Measurements from ENCODE around the gene GABRP. TPM values are rescaled to one million over a fixed set of nuclear protein-coding genes. Genes with fewer than 3 reads are reported as not detected.

GABRP gene
- polyA plus RNA-seq, 1 donor (not counting 4 experiments of a cell fraction or from before 2014, with no cell fraction given) = 0.18 TPM

DNA sequence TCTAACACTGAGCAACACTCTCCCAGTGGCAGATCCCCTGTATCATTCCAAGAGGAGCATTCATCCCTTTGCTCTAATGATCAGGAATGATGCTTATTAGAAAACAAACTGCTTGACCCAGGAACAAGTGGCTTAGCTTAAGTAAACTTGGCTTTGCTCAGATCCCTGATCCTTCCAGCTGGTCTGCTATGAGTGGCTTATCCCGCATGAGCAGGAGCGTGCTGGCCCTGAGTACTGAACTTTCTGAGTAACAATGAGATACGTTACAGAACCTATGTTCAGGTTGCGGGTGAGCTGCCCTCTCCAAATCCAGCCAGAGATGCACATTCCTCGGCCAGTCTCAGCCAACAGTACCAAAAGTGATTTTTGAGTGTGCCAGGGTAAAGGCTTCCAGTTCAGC lies 29.7 kb downstream of the GABRP start:
- no peaks in the 10 kb centered on the region for H3K27me3 ChIP-seq (ENCODE audit: control insufficient read depth, extremely low read depth, insufficient read depth, low read length)
- no peak overlapping the region for H3K4me2 ChIP-seq (ENCODE audit: control insufficient read depth, extremely low read depth, insufficient read depth, low read depth, low read length)
- H3K79me2 ChIP-seq (ENCODE audit: control insufficient read depth, insufficient read depth, low read length) = no peaks in the 10 kb centered on the region
- H3K36me3 ChIP-seq (ENCODE audit: control insufficient read depth in 2 of 2, extremely low read depth in 1 of 2, insufficient read depth in 2 of 2, low read length in 2 of 2) = no peaks in the 10 kb centered on the region
- no peak overlapping the region for H3K9ac ChIP-seq (ENCODE audit: control insufficient read depth, extremely low read depth, insufficient read depth, low read length)
- FAIRE-seq (no peak), DNase-seq (ENCODE audit: low read depth, low spot score) (no peak)
- H2AFZ ChIP-seq (ENCODE audit: control insufficient read depth, low read length) = no peak overlapping the region
- no peaks in the 10 kb centered on the region for H4K20me1 ChIP-seq (ENCODE audit: control insufficient read depth, extremely low read depth, insufficient read depth, low read length)
- H3K9me1 ChIP-seq (ENCODE audit: control insufficient read depth, extremely low read depth, insufficient read depth, low read length) = no peaks in the 10 kb centered on the region
- H3K9me3 ChIP-seq (ENCODE audit: control insufficient read depth, low read depth, low read length) = no peaks in the 10 kb centered on the region
- TF ChIP-seq, protein P1, sequence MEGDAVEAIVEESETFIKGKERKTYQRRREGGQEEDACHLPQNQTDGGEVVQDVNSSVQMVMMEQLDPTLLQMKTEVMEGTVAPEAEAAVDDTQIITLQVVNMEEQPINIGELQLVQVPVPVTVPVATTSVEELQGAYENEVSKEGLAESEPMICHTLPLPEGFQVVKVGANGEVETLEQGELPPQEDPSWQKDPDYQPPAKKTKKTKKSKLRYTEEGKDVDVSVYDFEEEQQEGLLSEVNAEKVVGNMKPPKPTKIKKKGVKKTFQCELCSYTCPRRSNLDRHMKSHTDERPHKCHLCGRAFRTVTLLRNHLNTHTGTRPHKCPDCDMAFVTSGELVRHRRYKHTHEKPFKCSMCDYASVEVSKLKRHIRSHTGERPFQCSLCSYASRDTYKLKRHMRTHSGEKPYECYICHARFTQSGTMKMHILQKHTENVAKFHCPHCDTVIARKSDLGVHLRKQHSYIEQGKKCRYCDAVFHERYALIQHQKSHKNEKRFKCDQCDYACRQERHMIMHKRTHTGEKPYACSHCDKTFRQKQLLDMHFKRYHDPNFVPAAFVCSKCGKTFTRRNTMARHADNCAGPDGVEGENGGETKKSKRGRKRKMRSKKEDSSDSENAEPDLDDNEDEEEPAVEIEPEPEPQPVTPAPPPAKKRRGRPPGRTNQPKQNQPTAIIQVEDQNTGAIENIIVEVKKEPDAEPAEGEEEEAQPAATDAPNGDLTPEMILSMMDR (optimal IDR thresholded peaks at IDR 0.05 in 1 of 3, IDR thresholded peaks at IDR 0.05 in 1 of 3, conservative IDR thresholded peaks at IDR 0.05 in 1 of 3; ENCODE audit: extremely low read depth in 1 of 3, insufficient read depth in 2 of 3, low read length in 3 of 3) = no peak
- TF ChIP-seq EZH2 (IDR thresholded peaks at IDR 0.05; ENCODE audit: low read length) = no peak
- no peaks in the 10 kb centered on the region for H3K4me1 ChIP-seq (ENCODE audit: control insufficient read depth, extremely low read depth, insufficient read depth, low read length)
- no peak overlapping the region for H3K4me3 ChIP-seq (ENCODE audit: control insufficient read depth in 2 of 3, extremely low read depth in 1 of 3, insufficient read depth in 2 of 3, low read depth in 1 of 3, low read length in 3 of 3)
- H3K27ac ChIP-seq (ENCODE audit: control insufficient read depth, insufficient read depth, low read length) = no peak overlapping the region
- dilution Hi-C loops (cut with MboI; ENCODE audit: extremely low pct_ligation_motif_present, low sequenced_read_pairs) = no loop called here

DNA sequence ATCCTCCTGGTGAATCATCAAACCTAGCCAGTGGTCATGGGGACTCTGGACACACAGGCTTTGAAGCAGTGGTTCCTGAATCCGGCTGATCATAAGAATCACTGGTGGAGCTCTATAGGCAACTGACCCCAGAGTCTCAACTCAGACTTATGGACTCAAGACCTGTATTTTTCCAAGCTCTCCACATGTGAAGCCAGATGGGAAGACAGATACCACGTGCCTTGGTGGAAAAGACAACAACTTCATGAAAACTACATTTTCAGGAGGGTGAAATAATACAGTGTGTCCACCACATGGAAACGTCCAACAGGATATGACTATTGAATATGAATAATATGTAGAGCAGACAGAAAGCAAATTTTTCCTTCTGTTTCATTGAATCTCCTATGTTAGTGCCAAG lies 33.7 kb downstream of the GABRP start:
- Histone ChIP-seq H3K9me3 (ENCODE audit: control insufficient read depth, low read depth, low read length) (no peaks in the 10 kb centered on the region), H3K4me1 (ENCODE audit: control insufficient read depth, extremely low read depth, insufficient read depth, low read length) (no peaks in the 10 kb centered on the region), H2AFZ (ENCODE audit: control insufficient read depth, low read length) (no peak overlapping the region), H3K9ac (ENCODE audit: control insufficient read depth, extremely low read depth, insufficient read depth, low read length) (no peak overlapping the region), H3K27ac (ENCODE audit: control insufficient read depth, insufficient read depth, low read length) (no peak overlapping the region), H4K20me1 (ENCODE audit: control insufficient read depth, extremely low read depth, insufficient read depth, low read length) (no peaks in the 10 kb centered on the region), H3K9me1 (ENCODE audit: control insufficient read depth, extremely low read depth, insufficient read depth, low read length) (no peaks in the 10 kb centered on the region), H3K27me3 (ENCODE audit: control insufficient read depth, extremely low read depth, insufficient read depth, low read length) (no peaks in the 10 kb centered on the region), H3K36me3 (ENCODE audit: control insufficient read depth in 2 of 2, extremely low read depth in 1 of 2, insufficient read depth in 2 of 2, low read length in 2 of 2) (no peaks in the 10 kb centered on the region), H3K4me2 (ENCODE audit: control insufficient read depth, extremely low read depth, insufficient read depth, low read depth, low read length) (no peak overlapping the region), H3K4me3 (ENCODE audit: control insufficient read depth in 2 of 3, extremely low read depth in 1 of 3, insufficient read depth in 2 of 3, low read depth in 1 of 3, low read length in 3 of 3) (no peak overlapping the region), H3K79me2 (ENCODE audit: control insufficient read depth, insufficient read depth, low read length) (no peaks in the 10 kb centered on the region)
- dilution Hi-C loops (cut with MboI; ENCODE audit: extremely low pct_ligation_motif_present, low sequenced_read_pairs) = no loop called here
- DNase-seq (ENCODE audit: low read depth, low spot score) = no peak
- no peak for FAIRE-seq
- TF ChIP-seq, protein P1 (optimal IDR thresholded peaks at IDR 0.05 in 1 of 3, IDR thresholded peaks at IDR 0.05 in 1 of 3, conservative IDR thresholded peaks at IDR 0.05 in 1 of 3; ENCODE audit: extremely low read depth in 1 of 3, insufficient read depth in 2 of 3, low read length in 3 of 3) = no peak
- TF ChIP-seq EZH2 (IDR thresholded peaks at IDR 0.05; ENCODE audit: low read length) = no peak
